GM23248 (cell line): ENCODE results near the gene CXCL5.

ENCODE experiments used
- EZH2 ChIP-seq: fragments of 200-600 bp; sonication (generic); IDR thresholded peaks from 2 replicates; pipeline ENCODE4 v1.6.1; 2018; ENCODE audit warnings: antibody characterized with exemption, mild to moderate bottlenecking; ENCODE audit not compliant: insufficient read depth, poor library complexity, severe bottlenecking
- EZH2phosphoT487 ChIP-seq: fragments of 200-600 bp; sonication (generic); IDR thresholded peaks from 2 replicates; pipeline ENCODE4 v1.6.1; 2018; ENCODE audit warnings: antibody characterized with exemption, moderate library complexity, mild to moderate bottlenecking, low read depth; ENCODE audit not compliant: insufficient read depth

- TF ChIP-seq EZH2 = no peak
- no peak for TF ChIP-seq EZH2phosphoT487
These were observed at the start of gene CXCL5 for GRCh38 chr4:73998040-73999011.
